ENCODE data around the gene CFAP61. TPM values are rescaled to one million over a fixed set of nuclear protein-coding genes. Genes with fewer than 3 reads are reported as not detected.

The CFAP61 gene
- total RNA-seq, 1 donor from 2014 or later = 2.6 TPM

DNA sequence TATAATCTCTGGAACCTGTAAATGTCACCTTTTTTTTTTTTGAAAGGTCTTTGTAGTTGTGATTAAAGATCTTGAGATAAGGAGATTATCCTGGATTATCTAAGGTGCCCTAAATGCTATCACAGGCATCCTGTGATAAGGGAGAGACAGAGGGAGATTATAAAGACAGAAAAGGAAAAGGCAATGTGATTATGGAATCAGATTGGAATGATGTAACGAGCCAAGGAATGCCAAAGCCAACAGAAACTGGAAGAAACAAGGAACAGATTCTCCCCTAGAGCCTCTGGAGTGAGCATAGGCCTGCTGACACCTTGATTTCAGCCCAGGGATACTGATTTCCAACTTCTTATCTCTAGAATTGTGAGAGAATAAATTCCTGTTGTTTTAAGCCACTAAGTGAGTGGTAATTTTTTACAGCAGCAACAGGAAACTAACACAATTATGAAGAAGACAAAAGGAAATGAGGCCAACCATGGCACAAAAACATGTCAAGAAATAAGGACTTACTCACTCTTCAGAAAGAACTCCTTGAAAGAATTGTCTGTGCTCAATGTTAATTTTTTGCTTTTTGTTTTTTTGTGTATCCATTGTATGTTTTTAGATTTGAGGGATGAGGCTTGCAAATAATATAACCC lies 82.7 kb downstream of the CFAP61 start:
- H3K4me3 Mint-ChIP-seq (ENCODE audit: low read depth) = no peak overlapping the region
- H3K4me1 Mint-ChIP-seq (ENCODE audit: low read depth) = no peaks in the 10 kb centered on the region
- TF ChIP-seq, protein P1, sequence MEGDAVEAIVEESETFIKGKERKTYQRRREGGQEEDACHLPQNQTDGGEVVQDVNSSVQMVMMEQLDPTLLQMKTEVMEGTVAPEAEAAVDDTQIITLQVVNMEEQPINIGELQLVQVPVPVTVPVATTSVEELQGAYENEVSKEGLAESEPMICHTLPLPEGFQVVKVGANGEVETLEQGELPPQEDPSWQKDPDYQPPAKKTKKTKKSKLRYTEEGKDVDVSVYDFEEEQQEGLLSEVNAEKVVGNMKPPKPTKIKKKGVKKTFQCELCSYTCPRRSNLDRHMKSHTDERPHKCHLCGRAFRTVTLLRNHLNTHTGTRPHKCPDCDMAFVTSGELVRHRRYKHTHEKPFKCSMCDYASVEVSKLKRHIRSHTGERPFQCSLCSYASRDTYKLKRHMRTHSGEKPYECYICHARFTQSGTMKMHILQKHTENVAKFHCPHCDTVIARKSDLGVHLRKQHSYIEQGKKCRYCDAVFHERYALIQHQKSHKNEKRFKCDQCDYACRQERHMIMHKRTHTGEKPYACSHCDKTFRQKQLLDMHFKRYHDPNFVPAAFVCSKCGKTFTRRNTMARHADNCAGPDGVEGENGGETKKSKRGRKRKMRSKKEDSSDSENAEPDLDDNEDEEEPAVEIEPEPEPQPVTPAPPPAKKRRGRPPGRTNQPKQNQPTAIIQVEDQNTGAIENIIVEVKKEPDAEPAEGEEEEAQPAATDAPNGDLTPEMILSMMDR (IDR thresholded peaks at IDR 0.05; ENCODE audit: unreplicated experiment) = no peak
- DNase-seq (ENCODE audit: low spot score, unreplicated experiment) = no peak
- H3K27me3 Mint-ChIP-seq = no peaks in the 10 kb centered on the region
- peaks cover 15% of the 10 kb centered on the region for H3K9me3 Mint-ChIP-seq (ENCODE audit: low read depth)
- no peak overlapping the region for H3K27ac Mint-ChIP-seq
- peaks cover 2% of the 10 kb centered on the region for H3K36me3 Mint-ChIP-seq (ENCODE audit: insufficient read depth)

DNA sequence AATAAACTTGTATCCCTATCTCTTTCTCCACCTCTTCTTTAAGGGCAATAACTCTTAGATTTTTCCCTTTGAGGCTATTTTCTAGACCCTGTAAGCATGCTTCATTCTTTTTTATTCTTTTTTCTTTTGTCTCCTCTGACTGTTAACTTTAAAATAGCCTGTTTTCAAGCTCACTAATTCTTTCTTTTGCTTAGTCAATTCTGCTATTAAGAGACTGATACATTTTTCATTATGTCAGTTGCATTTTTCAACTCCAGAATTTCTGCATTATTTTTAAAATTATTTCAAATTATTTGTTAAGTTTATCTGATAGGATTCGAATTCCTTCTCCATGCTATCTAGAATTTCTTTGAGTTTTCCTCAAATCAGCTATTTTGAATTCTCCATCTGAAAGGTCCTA lies 84.0 kb downstream of the CFAP61 start:
- no peaks in the 10 kb centered on the region for H3K4me1 Mint-ChIP-seq (ENCODE audit: low read depth)
- TF ChIP-seq, protein P1 (IDR thresholded peaks at IDR 0.05; ENCODE audit: unreplicated experiment) = no peak
- no peaks in the 10 kb centered on the region for H3K36me3 Mint-ChIP-seq (ENCODE audit: insufficient read depth)
- H3K4me3 Mint-ChIP-seq (ENCODE audit: low read depth) = no peak overlapping the region
- no peak overlapping the region for H3K27ac Mint-ChIP-seq
- peaks cover 11% of the 10 kb centered on the region for H3K9me3 Mint-ChIP-seq (ENCODE audit: low read depth)
- DNase-seq (ENCODE audit: low spot score, unreplicated experiment) = no peak
- H3K27me3 Mint-ChIP-seq = no peaks in the 10 kb centered on the region

DNA sequence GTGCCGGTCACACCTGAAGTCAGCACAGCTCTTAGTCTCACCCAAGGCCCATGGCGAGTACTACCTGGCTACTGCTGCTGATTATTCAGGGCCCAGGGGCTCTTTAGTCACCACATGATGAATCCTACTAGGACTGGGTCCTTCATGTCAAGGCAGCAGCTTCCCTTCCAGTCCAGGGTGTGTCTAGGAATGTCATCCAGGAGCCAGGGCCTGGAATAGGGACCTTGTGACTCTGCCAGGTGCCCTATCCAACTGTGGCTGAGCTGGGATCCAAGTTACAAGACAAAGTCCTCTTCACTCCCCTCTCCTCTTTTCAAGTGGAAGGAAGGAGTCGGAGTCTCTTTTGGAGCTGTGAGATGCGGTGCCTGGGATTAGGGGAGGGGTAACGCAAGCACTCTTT lies 85.5 kb downstream of the CFAP61 start:
- TF ChIP-seq, protein P1 (IDR thresholded peaks at IDR 0.05; ENCODE audit: unreplicated experiment) = no peak
- Mint-ChIP-seq H3K27ac (no peak overlapping the region), H3K36me3 (ENCODE audit: insufficient read depth) (no peaks in the 10 kb centered on the region), H3K4me1 (ENCODE audit: low read depth) (no peaks in the 10 kb centered on the region), H3K9me3 (ENCODE audit: low read depth) (peaks cover 5% of the 10 kb centered on the region), H3K4me3 (ENCODE audit: low read depth) (no peak overlapping the region), H3K27me3 (no peaks in the 10 kb centered on the region)
- no peak for DNase-seq (ENCODE audit: low spot score, unreplicated experiment)

DNA sequence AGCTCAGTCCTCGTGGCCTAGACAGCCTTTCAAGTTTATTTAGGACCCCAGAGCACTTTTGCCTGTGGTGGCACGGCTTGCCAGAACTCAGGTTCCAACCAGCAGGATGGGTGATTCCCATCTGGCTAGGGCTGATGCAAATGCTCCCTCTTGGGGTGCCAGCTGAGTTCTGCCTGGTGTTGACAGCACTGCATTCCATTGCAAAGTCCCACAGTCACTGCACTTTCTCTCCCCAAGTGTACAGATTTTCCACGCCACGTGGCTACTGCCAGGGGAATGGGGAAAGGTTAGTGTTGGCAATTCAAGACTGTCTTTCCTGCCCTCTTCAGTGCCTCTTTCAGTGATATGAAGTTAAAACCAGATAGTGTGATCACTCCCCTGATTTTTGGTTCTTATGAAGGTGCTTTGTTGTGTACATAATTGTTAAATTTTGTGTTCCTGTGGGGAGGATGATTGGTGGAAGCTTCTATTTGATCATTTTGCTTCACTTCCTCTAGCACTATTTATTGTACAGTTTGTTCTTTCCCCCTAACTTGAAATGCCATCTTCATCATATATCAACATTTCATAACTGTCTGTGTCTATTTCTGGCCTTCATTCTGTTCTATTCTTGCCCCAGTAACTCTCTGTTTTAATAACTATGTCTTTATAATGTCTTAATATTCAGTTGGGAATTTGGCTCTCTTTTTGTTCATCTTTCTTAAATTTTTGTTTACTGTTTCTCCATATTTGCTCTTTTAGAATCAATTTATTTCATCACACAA lies 86.2 kb downstream of the CFAP61 start:
- Mint-ChIP-seq H3K27ac (no peak overlapping the region), H3K36me3 (ENCODE audit: insufficient read depth) (no peaks in the 10 kb centered on the region), H3K4me1 (ENCODE audit: low read depth) (no peaks in the 10 kb centered on the region), H3K9me3 (ENCODE audit: low read depth) (no peaks in the 10 kb centered on the region), H3K27me3 (no peaks in the 10 kb centered on the region), H3K4me3 (ENCODE audit: low read depth) (no peak overlapping the region)
- TF ChIP-seq, protein P1 (IDR thresholded peaks at IDR 0.05; ENCODE audit: unreplicated experiment) = no peak
- DNase-seq (ENCODE audit: low spot score, unreplicated experiment) = no peak

DNA sequence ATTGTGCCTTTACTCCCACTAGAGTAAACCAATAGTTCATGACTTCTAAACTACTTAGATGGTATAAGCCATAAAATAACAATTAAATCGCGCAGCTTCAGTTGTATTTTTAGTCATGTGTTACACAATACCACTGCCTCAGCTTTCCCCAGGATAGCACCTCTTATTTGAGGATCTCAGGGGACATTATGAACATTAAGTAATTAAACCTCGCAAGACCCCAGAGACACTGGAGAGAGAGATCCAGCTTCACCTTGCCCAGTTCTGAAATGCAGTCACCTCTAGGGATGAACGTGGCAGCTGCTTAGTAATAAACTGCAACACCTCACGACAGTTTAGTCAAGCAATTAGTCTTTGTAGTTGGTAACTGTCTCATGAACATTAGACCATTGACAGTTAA lies 87.1 kb downstream of the CFAP61 start:
- no peak overlapping the region for H3K4me3 Mint-ChIP-seq (ENCODE audit: low read depth)

More for the DNA sequence above, 87.1 kb downstream of the CFAP61 start:
- H3K27ac Mint-ChIP-seq = no peak overlapping the region
- H3K9me3 Mint-ChIP-seq (ENCODE audit: low read depth) = no peaks in the 10 kb centered on the region
- DNase-seq (ENCODE audit: low spot score, unreplicated experiment) = no peak
- TF ChIP-seq, protein P1 (IDR thresholded peaks at IDR 0.05; ENCODE audit: unreplicated experiment) = no peak
- H3K27me3 Mint-ChIP-seq = no peaks in the 10 kb centered on the region
- H3K36me3 Mint-ChIP-seq (ENCODE audit: insufficient read depth) = no peaks in the 10 kb centered on the region
- no peaks in the 10 kb centered on the region for H3K4me1 Mint-ChIP-seq (ENCODE audit: low read depth)

Data from progenitor cell of endocrine pancreas (in vitro differentiated cells).